Thoracic aorta (tissue), 2 donors: ENCODE data around the gene TBK1. TPM values are rescaled to one million over a fixed set of nuclear protein-coding genes. Genes with fewer than 3 reads are reported as not detected.

ENCODE experiments used
- ATAC-seq: fragments of 150-250 bp; one replicate; pipeline ENCODE4 v1.8.0; 2017; ENCODE audit warnings: low read depth; ENCODE audit not compliant: insufficient number of reproducible peaks, low FRiP score
- DNase-seq: peaks from one replicate; pipeline ENCODE4 v3.0.0-alpha.2; 2020; ENCODE audit warnings: low spot score
- H3K27ac ChIP-seq, 2 donors: fragments of 200-600 bp; sonication (generic); 1 replicate in 1 of 2; 2 replicates in 1 of 2; pipeline ENCODE4 v1.5.1; 2016; ENCODE audit warnings: mild to moderate bottlenecking in 2 of 2, moderate library complexity in 2 of 2
- H3K27me3 ChIP-seq: fragments of 200-600 bp; sonication (generic); replicated peaks from 2 replicates; pipeline ENCODE4 v1.6.0; 2016; ENCODE audit warnings: mild to moderate bottlenecking; ENCODE audit not compliant: insufficient read depth
- H3K36me3 ChIP-seq: fragments of 200-600 bp; sonication (generic); one replicate; pipeline ENCODE4 v1.5.1; 2016
- H3K4me1 ChIP-seq, 2 donors: fragments of 200-600 bp; sonication (generic); 1 replicate in 1 of 2; 2 replicates in 1 of 2; pipeline versions ENCODE4 v1.5.1 to v1.6.0; 2016; ENCODE audit warnings: low read depth in 2 of 2, mild to moderate bottlenecking in 1 of 2; ENCODE audit not compliant: control insufficient read depth in 1 of 2
- H3K4me3 ChIP-seq: fragments of 200-600 bp; sonication (generic); 2 replicates; pipeline ENCODE4 v1.5.1; 2016; ENCODE audit warnings: mild to moderate bottlenecking
- H3K9me3 ChIP-seq: fragments of 200-600 bp; sonication (generic); 2 replicates; pipeline ENCODE4 v1.5.1; 2016
- total RNA-seq, 2 donors: library from RNA; depleted of rRNA; stranded (reverse); fragments of >200 nt; gene quantifications; one replicate each; pipeline versions ENCODE4 v1.1.0 to v1.2.3, GENCODE V29; 2016
- TF ChIP-seq, protein P1 (sequence below): fragments of 200-600 bp; sonication (generic); IDR thresholded peaks from one replicate; pipeline ENCODE4 v1.5.1; 2019; ENCODE audit warnings: antibody characterized with exemption

Gene TBK1
- total RNA-seq, 2 donors from 2014 or later: 26.3 to 39.3 TPM

GRCh38 chr12:64433915-64434314, 18.0 kb upstream of the TBK1 start:
- Histone ChIP-seq H3K4me1 (no peaks in the 10 kb centered on the region), H3K27ac (no peak overlapping the region), H3K9me3 (no peaks in the 10 kb centered on the region), H3K36me3 (peaks cover 49% of the 10 kb centered on the region), H3K4me3 (no peak overlapping the region), H3K27me3 (no peaks in the 10 kb centered on the region)
- ATAC-seq (no peak), DNase-seq (no peak)
- TF ChIP-seq, protein P1, sequence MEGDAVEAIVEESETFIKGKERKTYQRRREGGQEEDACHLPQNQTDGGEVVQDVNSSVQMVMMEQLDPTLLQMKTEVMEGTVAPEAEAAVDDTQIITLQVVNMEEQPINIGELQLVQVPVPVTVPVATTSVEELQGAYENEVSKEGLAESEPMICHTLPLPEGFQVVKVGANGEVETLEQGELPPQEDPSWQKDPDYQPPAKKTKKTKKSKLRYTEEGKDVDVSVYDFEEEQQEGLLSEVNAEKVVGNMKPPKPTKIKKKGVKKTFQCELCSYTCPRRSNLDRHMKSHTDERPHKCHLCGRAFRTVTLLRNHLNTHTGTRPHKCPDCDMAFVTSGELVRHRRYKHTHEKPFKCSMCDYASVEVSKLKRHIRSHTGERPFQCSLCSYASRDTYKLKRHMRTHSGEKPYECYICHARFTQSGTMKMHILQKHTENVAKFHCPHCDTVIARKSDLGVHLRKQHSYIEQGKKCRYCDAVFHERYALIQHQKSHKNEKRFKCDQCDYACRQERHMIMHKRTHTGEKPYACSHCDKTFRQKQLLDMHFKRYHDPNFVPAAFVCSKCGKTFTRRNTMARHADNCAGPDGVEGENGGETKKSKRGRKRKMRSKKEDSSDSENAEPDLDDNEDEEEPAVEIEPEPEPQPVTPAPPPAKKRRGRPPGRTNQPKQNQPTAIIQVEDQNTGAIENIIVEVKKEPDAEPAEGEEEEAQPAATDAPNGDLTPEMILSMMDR: no peak

DNA sequence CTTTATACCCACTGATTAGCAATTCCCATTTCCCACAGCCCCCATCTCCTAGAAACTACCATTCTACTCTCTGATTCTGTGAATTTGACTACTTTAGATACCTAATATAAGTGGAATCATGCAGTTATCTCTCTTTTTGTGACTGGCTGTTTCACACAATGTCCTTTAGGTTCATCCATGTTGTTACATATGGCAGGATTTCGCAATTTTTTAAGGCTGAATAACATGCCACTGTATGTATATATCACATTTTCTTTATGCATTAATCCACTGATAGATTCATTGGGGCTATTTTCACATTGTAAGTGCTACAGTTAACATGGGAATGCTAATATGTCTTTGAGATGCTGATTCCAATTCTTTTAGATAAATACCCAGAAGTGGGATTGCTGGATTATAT, 11.8 kb upstream of the TBK1 start:
- Histone ChIP-seq H3K27me3 (no peaks in the 10 kb centered on the region), H3K4me3 (no peak overlapping the region), H3K36me3 (peaks cover 23% of the 10 kb centered on the region), H3K9me3 (no peaks in the 10 kb centered on the region), H3K4me1 (no peaks in the 10 kb centered on the region), H3K27ac (no peak overlapping the region)
- TF ChIP-seq, protein P1: no peak
- ATAC-seq (no peak), DNase-seq (no peak)

DNA sequence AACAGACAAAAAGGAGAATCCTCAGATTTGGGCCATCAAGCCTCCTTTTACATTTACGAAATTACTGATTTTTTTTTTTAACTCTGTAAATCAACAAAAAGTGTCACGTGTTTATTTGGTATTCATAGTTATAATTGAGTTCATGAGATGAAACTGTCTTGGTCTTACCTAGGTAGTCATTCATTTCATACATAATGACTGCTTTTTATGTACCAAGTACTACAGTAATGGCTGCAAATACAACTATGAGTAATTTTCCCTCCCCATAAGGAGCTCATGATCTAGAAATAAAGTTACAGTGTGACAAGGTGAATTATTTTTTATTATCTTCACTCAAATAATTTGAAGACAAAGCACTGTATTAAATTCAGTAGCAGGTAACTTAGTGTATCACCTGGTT, 6.4 kb upstream of the TBK1 start:
- no peaks in the 10 kb centered on the region for H3K9me3 ChIP-seq
- H3K4me1 ChIP-seq: no peaks in the 10 kb centered on the region
- H3K27me3 ChIP-seq: no peaks in the 10 kb centered on the region
- TF ChIP-seq, protein P1: no peak
- H3K27ac ChIP-seq: no peak overlapping the region
- DNase-seq (no peak), ATAC-seq (no peak)
- H3K36me3 ChIP-seq: peaks cover 22% of the 10 kb centered on the region
- no peak overlapping the region for H3K4me3 ChIP-seq

GRCh38 chr12:64446295-64446694, 5.6 kb upstream of the TBK1 start:
- H3K36me3 ChIP-seq: peaks cover 22% of the 10 kb centered on the region
- ATAC-seq: no peak

DNA sequence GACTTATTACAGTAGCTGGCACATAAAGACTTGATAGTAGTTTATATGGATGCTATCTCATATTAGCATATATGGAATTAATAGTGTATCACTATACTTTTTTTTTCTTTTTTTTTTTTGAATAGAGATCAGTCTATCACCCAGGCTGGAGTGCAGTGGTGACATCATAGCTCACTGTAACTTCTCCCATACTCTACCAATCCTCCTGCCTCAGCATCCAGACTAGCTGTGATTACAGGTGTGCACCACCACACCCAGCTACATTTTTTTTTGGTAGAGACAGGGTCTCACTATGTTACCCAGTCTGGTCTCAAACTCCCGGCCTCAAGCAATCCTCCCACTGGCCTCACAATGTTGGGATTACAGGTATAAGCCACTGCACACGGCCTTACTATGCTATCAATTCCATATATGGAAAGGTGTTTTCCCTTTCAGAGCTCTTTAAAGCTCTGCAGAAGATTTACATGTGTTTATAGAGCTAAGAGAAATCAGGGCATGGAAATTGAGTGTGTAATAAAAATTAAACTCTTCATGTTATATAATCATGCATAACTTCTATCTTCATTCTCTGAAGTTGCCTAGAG, 1.8 kb upstream of the TBK1 start:
- H3K27ac ChIP-seq: no peak overlapping the region
- ATAC-seq (no peak), DNase-seq (no peak)
- H3K4me3 ChIP-seq: no peak overlapping the region
- H3K9me3 ChIP-seq: no peaks in the 10 kb centered on the region
- H3K4me1 ChIP-seq: peaks cover 7 to 13% of the 10 kb centered on the region in 2 donors
- H3K27me3 ChIP-seq: no peaks in the 10 kb centered on the region
- TF ChIP-seq, protein P1: no peak
- H3K36me3 ChIP-seq: peaks cover 8% of the 10 kb centered on the region

More at GRCh38 chr12:64446295-64446694, 5.6 kb upstream of the TBK1 start:
- Histone ChIP-seq H3K9me3 (no peaks in the 10 kb centered on the region), H3K4me3 (no peak overlapping the region), H3K27ac (no peak overlapping the region), H3K4me1 (peaks cover 0 to 7% of the 10 kb centered on the region in 2 donors), H3K27me3 (no peaks in the 10 kb centered on the region)
- DNase-seq: no peak
- TF ChIP-seq, protein P1: no peak
